HepG2 (cell line): ENCODE results near the gene GDAP2. TPM values are rescaled to one million over a fixed set of nuclear protein-coding genes. Genes with fewer than 3 reads are reported as not detected.

Experiments
- BATF2 ChIP-seq: sonication (generic); formaldehyde crosslinking; IDR thresholded peaks from 2 replicates; pipeline ENCODE4 v1.8.0; 2022; ENCODE audit warnings: mild to moderate bottlenecking, missing genetic modification reagents, moderate library complexity
- IRF1 ChIP-seq: sonication (generic); formaldehyde crosslinking; IDR thresholded peaks from 2 replicates; pipeline ENCODE4 v1.4.0; 2020; ENCODE audit warnings: low read depth, mild to moderate bottlenecking, missing genetic modification reagents
- KDM2A ChIP-seq: sonication (generic); formaldehyde crosslinking; IDR thresholded peaks from 2 replicates; pipeline ENCODE4 v1.4.0; 2020; ENCODE audit warnings: low read depth, missing genetic modification reagents, borderline replicate concordance
- MED8 ChIP-seq: sonication (generic); formaldehyde crosslinking; IDR thresholded peaks from 2 replicates; pipeline ENCODE4 v1.8.1; 2023; ENCODE audit warnings: mild to moderate bottlenecking, missing genetic modification reagents; ENCODE audit not compliant: insufficient replicate concordance
- PRDM15 ChIP-seq: sonication (generic); formaldehyde crosslinking; IDR thresholded peaks from 2 replicates; pipeline ENCODE4 v1.4.0; 2020; ENCODE audit warnings: missing genetic modification reagents
- RBM22 ChIP-seq: fragments of 200-400 bp; formaldehyde crosslinking; optimal IDR thresholded peaks from 2 replicates; pipeline ENCODE3; 2017; ENCODE audit warnings: mild to moderate bottlenecking, low read length, moderate library complexity
- THYN1 ChIP-seq: sonication (generic); formaldehyde crosslinking; IDR thresholded peaks from 2 replicates; pipeline ENCODE4 v1.8.1; 2023; ENCODE audit warnings: low read depth, mild to moderate bottlenecking, moderate library complexity, missing genetic modification reagents, borderline replicate concordance
- ZNF687 ChIP-seq: sonication (generic); formaldehyde crosslinking; IDR thresholded peaks from 2 replicates; pipeline ENCODE4 v1.5.1; 2020; ENCODE audit warnings: mild to moderate bottlenecking, missing genetic modification reagents, moderate library complexity
- ZNF781 ChIP-seq: sonication (generic); formaldehyde crosslinking; IDR thresholded peaks from 2 replicates; pipeline ENCODE4 v1.5.1; 2020; ENCODE audit warnings: borderline replicate concordance, mild to moderate bottlenecking, missing genetic modification reagents; ENCODE audit errors: not compliant biosample characterization
- ZSCAN21 ChIP-seq: sonication (generic); formaldehyde crosslinking; IDR thresholded peaks from 2 replicates; pipeline ENCODE4 v1.8.0; 2022; ENCODE audit warnings: mild to moderate bottlenecking, missing genetic modification reagents, moderate library complexity, borderline replicate concordance
- polyA plus RNA-seq, 8 experiments: library from polyadenylated mRNA; depleted of rRNA in 3 of 8; stranded (reverse) in 7 of 8; unstranded in 1 of 8; fragments of >200 nt; fragmentation: Illumina TruSeq in 4 of 8; extraction: Trizol in 4 of 8; gene quantifications; 2 replicates each; pipeline versions ENCODE4 v1.2.1 to v1.2.3, GENCODE V29; 2011 to 2016; ENCODE audit warnings: low read depth in 4 of 8, missing spikeins in 1 of 8, mixed read lengths in 1 of 8; ENCODE audit not compliant: insufficient read depth in 1 of 8
- total RNA-seq, 5 experiments: library from RNA; depleted of rRNA; stranded (reverse); fragments of >200 nt; fragmentation: Illumina TruSeq; extraction: Trizol; gene quantifications; 2 replicates each; pipeline ENCODE4 v1.2.3, GENCODE V29; 2016; ENCODE audit warnings: low read depth in 1 of 5
- TF ChIP-seq, protein P1 (sequence below): conservative IDR thresholded peaks from 2 replicates; pipeline ENCODE4 v1.6.1; 2018; ENCODE audit warnings: missing genetic modification reagents
- TF ChIP-seq, protein P2 (sequence below): IDR thresholded peaks from 2 replicates; pipeline ENCODE4 v1.6.1; 2016
- TF ChIP-seq, protein P3 (sequence below): sonication (generic); formaldehyde crosslinking; IDR thresholded peaks from 2 replicates; pipeline ENCODE4 v1.4.0; 2020; ENCODE audit warnings: mild to moderate bottlenecking, missing genetic modification reagents

The GDAP2 gene
- total and polyA plus RNA-seq, 2 of the 13 experiments (the other 11 are each of a cell fraction or from before 2014, with no cell fraction given) = 11.4 to 23.2 TPM

DNA sequence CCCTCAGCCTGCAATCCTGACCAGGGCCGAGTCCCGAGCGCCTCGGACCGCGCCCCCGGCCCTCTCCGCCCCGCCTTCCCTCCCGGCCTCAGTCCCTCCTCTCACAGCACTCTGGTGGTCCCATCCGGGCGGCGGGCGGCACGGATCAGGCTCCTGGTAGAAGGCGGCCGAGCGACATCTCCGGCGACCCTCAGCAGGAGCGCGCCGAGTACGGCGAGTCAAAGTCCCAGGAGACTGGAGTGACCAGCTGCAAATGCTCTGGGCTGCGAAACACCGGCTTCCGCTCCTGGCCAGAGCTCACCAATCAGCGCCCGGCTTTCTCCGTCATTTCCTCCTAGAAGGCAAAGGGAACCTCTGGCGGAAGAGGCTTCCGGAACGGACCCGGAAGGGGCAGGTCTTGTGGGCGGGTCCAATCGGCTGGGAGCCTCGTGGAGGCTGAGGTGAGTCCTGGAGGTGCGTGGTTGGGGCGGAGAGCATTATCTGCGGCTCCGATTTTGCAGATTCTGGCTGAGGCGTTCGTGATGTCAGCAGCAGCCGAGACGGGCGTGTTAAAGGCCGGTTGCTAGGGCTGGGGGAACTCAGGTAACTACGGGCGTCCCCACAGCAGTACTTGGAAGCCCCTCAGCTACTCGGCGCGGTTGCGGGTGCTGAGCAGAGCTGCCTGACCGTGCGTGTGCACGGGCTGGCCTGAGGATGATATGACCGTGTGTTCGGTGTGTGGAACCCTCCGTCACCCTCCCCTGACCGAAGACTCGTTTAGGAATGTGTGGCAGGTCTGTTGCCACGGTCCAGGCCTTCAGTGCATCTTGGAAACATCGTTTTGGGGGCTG, at the start of gene GDAP2, which contains the start of gene WDR3 (continued):
- TF ChIP-seq, protein P1, sequence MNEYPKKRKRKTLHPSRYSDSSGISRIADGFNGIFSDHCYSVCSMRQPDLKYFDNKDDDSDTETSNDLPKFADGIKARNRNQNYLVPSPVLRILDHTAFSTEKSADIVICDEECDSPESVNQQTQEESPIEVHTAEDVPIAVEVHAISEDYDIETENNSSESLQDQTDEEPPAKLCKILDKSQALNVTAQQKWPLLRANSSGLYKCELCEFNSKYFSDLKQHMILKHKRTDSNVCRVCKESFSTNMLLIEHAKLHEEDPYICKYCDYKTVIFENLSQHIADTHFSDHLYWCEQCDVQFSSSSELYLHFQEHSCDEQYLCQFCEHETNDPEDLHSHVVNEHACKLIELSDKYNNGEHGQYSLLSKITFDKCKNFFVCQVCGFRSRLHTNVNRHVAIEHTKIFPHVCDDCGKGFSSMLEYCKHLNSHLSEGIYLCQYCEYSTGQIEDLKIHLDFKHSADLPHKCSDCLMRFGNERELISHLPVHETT (CRISPR knock-in tag) = no peak
- TF ChIP-seq ZNF781 = no peak
- TF ChIP-seq, protein P2, sequence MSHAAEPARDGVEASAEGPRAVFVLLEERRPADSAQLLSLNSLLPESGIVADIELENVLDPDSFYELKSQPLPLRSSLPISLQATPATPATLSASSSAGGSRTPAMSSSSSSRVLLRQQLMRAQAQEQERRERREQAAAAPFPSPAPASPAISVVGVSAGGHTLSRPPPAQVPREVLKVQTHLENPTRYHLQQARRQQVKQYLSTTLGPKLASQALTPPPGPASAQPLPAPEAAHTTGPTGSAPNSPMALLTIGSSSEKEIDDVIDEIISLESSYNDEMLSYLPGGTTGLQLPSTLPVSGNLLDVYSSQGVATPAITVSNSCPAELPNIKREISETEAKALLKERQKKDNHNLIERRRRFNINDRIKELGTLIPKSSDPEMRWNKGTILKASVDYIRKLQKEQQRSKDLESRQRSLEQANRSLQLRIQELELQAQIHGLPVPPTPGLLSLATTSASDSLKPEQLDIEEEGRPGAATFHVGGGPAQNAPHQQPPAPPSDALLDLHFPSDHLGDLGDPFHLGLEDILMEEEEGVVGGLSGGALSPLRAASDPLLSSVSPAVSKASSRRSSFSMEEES (CRISPR knock-in tag) = no peak
- no peak for TF ChIP-seq IRF1 (CRISPR knock-in tag)
- no peak for TF ChIP-seq THYN1
- TF ChIP-seq MED8 = no peak
- TF ChIP-seq BATF2 = no peak
- TF ChIP-seq, protein P3, sequence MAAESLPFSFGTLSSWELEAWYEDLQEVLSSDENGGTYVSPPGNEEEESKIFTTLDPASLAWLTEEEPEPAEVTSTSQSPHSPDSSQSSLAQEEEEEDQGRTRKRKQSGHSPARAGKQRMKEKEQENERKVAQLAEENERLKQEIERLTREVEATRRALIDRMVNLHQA (CRISPR knock-in tag) = no peak
- TF ChIP-seq PRDM15 (CRISPR knock-in tag) = no peak
- peak; percentile 71 for TF ChIP-seq KDM2A (CRISPR knock-in tag)
- TF ChIP-seq ZNF687 (CRISPR knock-in tag) = peak; percentile 88
- TF ChIP-seq ZSCAN21 (CRISPR knock-in tag) = no peak; the same call in 1 of the 2 replicates
- no peak for TF ChIP-seq RBM22
